Muscle of arm (tissue), 14 donors: ENCODE measurements around the gene KRTAP19-1. TPM values are rescaled to one million over a fixed set of nuclear protein-coding genes. Genes with fewer than 3 reads are reported as not detected.
"Not testable (repeated sequence)": the region's sequence is repeated elsewhere in the genome, so short reads cannot be mapped to it uniquely, and the experiment has no call there.

ENCODE experiments used
- DNase-seq: peaks from one replicate; pipeline ENCODE4 v3.0.0-alpha.2; 2013
- long read RNA-seq, 11 donors: transcript quantifications; one replicate each; lab custom pipeline, GENCODE V29; 2026
- polyA plus RNA-seq, 12 donors: library from polyadenylated mRNA; unstranded; fragments of 120-200 nt; gene quantifications; one replicate each; pipeline ENCODE4 v1.2.1, GENCODE V29; 2013; ENCODE audit not compliant: insufficient read length in 12 of 12

Gene KRTAP19-1
- not detected for polyA plus RNA-seq
- long read RNA-seq, donor 1: 0 reads
- long read RNA-seq, donor 2: 0 reads
- long read RNA-seq, donor 3: 0 reads
- long read RNA-seq, donor 4: 0 reads
- long read RNA-seq, donor 5: 0 reads
- long read RNA-seq, donor 6: 0 reads
- long read RNA-seq, donor 7: 0 reads
- long read RNA-seq, donor 8: 0 reads
- long read RNA-seq, donor 9: 0 reads
- long read RNA-seq, donor 10: 0 reads
- long read RNA-seq, donor 11: 0 reads

GRCh38 chr21:30480145-30480544 lies at the start of gene KRTAP19-1:
TSS of gene KRTAP19-1 (minus strand) at chr21:30480367. CDS start at chr21:30480317, 50 bp downstream.
- no peak for DNase-seq

- DNase-seq: no peak
These were observed 38.7 kb upstream of the KRTAP19-1 start for GRCh38 chr21:30518876-30519275.

DNA sequence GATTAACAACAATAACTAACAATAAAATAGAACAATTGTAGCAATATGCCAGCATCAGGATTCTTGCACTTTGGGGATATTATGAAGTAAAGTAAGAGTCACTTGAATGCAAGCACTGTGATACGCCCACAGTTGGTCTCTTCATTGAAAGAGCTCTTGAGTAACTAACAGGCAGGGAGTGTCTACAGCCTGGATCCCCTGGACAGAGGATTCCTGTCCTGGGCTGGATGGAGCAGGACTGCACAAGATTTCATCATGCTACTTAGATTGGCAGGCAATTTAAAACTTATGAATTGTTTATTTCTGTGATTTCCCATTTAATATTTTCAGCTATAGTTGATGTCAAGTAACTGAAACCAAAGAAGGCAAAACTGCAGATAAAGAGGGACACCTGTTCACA lies 35.5 kb upstream of the KRTAP19-1 start:
- DNase-seq: no peak

DNA sequence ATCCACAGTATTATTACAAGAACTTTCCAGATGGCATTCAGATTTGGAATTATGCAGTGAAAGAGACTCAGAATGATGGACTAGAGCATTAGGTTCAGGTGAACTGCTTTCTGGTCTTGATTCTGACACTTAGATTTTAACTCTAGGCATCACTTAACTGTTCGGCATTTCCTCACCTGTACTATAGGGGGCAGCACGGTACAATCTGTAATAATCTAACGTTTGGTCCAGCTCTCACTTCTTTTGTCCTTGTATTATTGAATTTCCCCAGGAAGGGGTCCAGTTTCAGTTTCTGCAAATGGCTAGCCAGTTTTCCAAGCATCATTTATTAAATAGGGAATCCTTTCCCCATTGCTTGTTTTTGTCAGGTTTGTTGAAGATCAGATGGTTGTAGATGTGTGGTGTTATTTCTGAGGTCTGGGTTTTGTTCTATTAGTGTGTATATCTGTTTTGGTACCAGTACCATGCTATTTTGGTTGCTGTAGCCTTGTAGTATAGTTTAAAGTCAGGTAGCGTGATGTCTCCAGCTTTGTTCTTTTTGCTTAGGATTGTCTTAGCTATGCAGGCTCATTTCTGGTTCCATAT lies 25.5 kb upstream of the KRTAP19-1 start:
- DNase-seq: not testable (repeated sequence)

DNA sequence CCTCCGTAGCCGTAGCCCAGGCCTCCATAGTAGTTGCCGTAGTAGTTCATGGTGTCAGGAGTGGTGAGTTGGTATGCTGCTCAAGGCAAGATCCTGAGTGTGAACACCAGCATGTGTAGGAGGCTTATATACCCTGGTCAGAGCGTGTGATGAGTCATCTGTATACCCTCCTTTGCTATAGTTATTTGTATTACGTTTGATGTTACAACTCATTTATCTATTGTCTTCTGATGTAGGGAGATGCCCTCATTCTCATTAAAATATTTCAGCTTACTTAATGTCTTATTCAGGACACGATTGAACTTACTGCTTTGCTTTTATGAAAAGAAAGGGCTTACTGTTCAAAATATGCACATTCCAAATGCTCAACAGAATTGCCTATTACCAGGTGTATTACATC lies 21.9 kb upstream of the KRTAP19-1 start, which contains the start of gene KRTAP19-5:
KRTAP19-5 (minus strand) TSS at position 101 of the 400 bp plus-strand sequence; CDS start at position 50, 51 bp downstream.
- DNase-seq: no peak

- DNase-seq: no peak
These were observed 16.9 kb upstream of the KRTAP19-1 start, which contains the start of gene KRTAP19-4 for GRCh38 chr21:30497065-30497464. TSS of gene KRTAP19-4 (minus strand) at chr21:30497165. CDS start at chr21:30497110, 55 bp downstream.

DNA sequence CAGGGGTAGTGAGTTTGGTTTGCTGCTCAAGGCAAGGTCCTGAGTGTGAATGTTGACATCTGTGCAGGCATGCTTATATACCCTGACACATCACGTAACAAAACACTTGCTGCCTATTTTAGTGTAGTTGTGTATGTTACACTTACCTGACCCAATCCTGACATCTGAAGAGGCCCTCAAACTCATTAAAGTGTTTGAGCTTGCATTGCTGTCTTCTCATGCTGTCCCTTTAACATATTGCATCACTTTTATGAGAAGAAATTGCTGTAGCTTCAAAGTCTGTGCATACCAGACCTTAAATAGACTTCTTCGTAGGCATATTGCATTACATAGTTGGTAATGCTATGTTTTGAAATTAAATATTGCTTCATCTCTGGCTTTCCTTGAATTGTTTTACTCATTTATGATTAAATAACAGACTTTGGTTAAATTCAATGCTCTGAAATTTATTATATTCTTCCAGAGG lies 11.8 kb upstream of the KRTAP19-1 start, which contains the start of gene KRTAP19-3:
KRTAP19-3 (minus strand) TSS at position 51 of the 466 bp plus-strand sequence. CDS start 56 bp downstream, outside the sequence.
- no peak for DNase-seq

DNA sequence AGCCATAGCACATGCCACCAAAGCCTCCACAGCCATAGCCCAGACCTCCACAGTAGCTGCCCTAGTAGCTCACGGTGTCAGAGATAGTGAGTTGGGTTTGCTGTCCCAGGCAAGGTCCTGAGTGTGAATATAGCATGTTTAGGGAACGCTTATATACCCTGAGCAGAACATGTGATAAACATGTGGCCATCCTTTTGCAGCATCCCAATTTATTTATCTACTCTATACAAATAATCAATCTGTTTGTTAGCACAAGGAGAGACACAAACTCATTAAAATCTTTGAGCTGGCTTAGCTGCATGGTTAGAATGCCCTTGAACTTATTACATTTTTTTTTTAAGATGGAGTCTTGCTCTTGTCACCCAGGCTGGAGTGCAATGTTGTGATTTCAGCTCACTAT lies 7.2 kb upstream of the KRTAP19-1 start, which contains the start of gene KRTAP19-2:
KRTAP19-2 (minus strand) TSS at position 101 of the 400 bp plus-strand sequence; CDS start at position 13, 88 bp downstream.
- no peak for DNase-seq

- no peak for DNase-seq
These were observed 6.0 kb upstream of the KRTAP19-1 start for GRCh38 chr21:30486180-30486579.

DNA sequence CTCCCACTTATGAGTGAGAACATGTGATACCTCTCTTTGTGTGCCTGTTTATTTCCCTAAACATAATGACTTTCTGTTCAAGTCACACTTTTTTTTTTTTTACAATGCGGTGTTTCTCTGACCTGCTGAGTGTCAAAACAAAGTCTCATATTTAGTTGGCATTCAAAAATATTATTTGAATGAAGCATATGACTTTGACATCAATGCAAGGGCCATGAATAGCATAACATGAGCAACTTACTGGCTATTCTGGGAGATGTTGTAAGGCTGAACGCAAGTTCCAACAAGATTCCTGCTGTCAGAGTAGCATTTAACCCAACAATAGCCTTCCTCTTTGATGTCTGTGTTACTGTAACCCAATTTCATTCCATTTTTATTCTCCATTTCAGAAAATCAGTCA lies 2.0 kb upstream of the KRTAP19-1 start:
- no peak for DNase-seq

GRCh38 chr21:30479259-30479658 lies 908 bp downstream of the KRTAP19-1 start:
- DNase-seq: no peak

DNA sequence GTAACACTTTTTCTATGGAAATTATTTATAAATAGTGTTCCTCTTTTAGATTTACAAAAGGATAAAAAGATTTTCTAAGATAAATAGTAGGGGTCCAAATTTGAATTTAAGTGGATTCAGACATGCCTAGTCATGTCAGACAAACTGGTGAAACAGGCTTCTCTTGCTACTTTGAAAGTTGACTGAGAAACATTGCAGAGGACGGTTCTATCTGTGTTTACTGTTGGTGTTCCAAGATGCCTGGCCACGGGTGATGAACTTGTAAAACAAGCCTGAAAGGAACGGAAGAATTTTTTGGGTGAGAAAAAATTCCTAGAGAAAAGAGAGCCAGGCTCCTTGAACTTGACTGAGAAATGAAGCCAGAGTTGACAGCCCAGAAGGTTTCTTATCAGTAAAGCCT lies 2.2 kb downstream of the KRTAP19-1 start:
- no peak for DNase-seq

DNA sequence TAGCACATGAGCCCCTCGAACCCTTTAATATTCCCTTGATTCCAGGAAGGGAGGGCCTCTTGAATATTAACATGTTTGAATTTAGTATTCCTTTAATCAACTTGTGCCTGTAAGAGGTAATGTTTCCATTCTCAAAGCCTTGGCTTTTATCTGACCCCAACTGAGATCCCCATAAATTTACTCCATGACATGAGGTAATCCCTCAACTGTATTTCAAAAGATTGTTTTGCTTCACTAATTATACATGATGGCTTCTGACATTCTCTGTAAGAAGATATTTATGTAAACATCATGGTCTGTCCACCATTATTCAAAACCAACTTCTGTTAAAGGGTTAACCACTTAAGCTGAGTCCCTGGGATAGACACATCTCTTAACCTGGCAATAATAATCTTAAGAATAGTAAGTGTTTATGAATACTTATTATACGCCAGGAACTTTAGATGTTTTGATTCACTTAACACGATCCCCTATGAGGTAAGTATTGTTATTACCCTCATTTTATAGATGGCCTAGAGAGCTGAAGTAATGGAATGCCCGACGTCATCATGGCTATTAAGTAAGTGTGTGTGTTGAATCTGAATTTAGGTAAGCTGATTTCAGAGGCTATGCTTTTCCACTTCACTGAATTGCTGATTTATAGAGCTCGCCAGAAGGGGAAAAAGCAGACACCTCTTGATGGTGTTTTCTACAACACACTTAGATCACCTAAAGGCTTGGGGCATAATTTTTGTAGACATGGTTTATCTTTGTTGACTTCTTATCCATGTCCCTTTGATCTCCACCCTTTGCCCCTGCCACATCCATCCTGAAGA lies 11.1 kb downstream of the KRTAP19-1 start:
- no peak for DNase-seq

- no peak for DNase-seq
These were observed 16.5 kb downstream of the KRTAP19-1 start for GRCh38 chr21:30463713-30464112.

DNA sequence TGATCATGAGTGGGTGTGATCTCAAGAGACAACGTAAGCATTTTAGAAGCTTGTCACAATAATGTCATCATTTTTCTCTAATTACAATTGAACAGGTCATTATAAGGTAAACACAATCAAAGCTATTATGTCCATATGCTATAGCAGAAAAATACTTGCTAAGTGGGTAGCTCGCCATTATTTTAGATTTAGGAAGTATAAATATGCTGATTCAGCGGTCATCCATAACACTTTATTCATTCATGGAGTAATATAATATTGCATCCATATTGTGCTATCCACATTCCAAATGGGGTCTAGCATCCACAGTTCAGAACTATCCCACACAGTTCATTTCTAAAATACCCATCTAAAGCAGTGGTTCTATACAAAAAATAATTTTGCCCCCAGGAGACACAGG lies 31.7 kb downstream of the KRTAP19-1 start:
- DNase-seq: no peak

DNA sequence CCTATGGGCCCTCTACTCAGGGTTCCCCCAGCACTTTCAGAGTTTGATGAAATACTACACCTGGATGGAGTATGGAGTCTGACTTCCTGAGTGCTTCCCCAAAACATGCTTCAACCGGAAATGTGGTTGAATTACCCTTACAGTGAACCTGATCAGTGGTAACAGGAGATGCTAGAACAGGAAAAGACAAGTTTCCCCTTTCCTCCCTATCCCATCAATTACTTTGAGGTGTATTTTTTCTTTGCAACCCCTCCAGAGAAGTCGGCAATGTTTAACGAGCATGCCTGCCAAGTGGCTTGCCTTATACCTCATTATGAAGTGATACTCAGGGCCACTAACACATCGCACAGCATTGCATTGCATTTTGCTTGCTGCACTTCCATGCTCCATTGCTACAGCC lies 33.1 kb downstream of the KRTAP19-1 start:
- DNase-seq: no peak

- no peak for DNase-seq
These were observed 36.0 kb downstream of the KRTAP19-1 start for GRCh38 chr21:30444204-30444603.

DNA sequence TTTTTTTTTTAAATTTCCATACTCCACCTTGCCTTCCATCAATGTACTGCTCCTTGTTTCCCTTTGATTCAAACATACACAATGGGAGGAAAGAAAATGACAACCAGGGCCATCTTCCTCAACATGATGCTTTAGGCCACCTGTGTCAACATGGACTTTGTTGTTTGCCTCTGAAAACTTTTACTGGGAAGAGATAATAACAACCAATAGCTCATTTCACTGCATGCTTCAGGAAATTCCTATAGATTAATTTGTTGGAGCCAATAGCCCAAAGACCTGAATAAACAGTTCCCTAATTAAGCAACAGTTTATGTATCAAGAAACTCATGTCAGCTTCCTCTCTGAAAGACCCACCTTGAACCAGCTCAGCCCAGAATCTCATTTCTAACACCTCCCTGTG lies 36.9 kb downstream of the KRTAP19-1 start:
- no peak for DNase-seq

DNA sequence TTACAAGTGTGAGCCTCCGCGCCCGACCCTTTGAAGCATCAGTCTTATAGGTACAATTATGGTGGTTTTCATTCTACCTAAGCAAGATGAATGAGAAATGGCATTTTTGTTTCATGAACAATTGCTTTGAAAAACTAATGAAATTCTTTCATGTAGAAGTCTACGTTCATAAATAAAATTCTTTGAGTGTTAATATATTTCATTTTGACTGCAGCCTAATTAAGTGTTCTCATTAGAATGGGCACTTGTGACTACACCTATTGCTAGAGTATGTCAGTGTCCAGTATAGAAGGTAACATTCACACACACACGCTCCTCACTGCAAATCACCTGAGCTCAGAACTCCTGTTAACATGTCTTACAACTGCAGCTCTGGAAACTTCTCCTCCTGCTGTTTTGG lies 40.2 kb downstream of the KRTAP19-1 start, which contains the start of gene KRTAP15-1:
KRTAP15-1 (plus strand) TSS at position 301 of the 400 bp plus-strand sequence; CDS start at position 354, 53 bp downstream.
- DNase-seq: no peak

DNA sequence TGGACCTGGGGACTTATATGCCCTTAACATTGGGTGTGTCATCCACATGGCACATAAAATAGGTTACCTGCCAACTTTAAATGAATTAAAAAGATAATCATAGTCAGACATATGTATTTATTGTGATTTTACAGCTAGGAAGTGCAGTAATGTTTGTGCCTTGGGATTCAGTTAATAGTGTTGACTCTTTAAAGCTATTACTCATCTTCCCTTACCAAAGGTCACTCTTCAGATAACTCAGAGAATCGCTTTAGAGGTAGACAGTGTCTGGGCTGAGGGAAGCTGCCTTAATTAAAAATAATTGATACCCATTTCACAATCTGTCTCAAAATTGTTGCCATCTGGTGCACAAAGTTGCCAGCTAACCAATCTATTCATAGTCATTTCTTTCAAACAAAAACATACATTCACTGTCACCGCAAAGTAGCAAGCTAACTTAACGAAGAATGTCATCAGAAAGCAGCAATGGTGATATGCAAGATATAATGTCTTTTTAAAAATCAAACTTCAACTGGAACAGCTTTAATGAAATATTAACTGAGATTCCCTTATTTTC lies 43.1 kb downstream of the KRTAP19-1 start:
- DNase-seq: no peak

DNA sequence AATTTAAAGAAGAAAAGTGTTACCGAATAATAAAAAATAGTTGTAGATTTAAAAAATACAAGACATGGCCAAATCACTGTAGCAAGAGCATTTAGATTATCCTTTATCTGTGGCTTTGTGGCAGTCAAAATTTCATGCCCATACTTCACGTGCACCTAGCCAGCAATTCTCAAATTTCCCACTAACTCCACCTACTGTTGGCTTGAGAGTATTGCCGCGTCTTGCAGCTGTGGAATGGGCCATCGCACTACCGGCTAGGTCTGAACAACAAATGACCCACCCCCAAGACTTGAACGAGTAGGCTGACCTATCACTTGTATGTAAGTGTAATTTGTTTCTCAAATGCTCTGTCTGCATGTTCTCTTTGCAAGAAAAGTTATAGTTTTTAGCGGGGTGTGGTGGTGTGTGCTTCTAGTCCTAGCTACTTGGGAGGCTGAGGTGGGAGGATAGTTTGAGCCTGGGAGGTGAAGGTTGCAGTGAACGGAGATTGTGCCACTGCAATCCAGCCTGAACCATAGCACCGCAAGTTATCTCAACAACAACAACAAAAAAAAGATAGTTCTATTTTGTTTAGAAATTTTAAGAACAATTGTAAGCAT lies 46.0 kb downstream of the KRTAP19-1 start:
- DNase-seq: peak; percentile 9
